Endothelial cell of umbilical vein (primary cell): Measurements from ENCODE around the gene GATD1. TPM values are rescaled to one million over a fixed set of nuclear protein-coding genes. Genes with fewer than 3 reads are reported as not detected.

Experiments used
- BruUV-seq: library from RNA; stranded (reverse); fragments of 400-500 nt; replicated peaks from 2 replicates; lab custom pipeline; 2021; lab: Mats Ljungman, UMichigan
- CTCF ChIA-PET: fragments of 300-600, 350-600 bp; sonication (Branson Sonifier 250); formaldehyde crosslinking; loops from one replicate; lab custom pipeline; 2021; ENCODE audit warnings: antibody characterized with exemption, inconsistent platforms; lab: Charles Lee
- POLR2A ChIA-PET: fragments of 300-600, 350-600 bp; sonication (Branson Sonifier 250); formaldehyde crosslinking; loops from one replicate; lab custom pipeline; 2021; ENCODE audit warnings: antibody characterized with exemption, inconsistent platforms; lab: Charles Lee
- DNase-seq: peaks from one replicate; pipeline ENCODE4 v3.0.0-alpha.2; 2011; ENCODE audit warnings: low read depth, low spot score
- FAIRE-seq: peaks from 2 replicates; lab custom pipeline; 2011; peaks lifted over from hg19 to GRCh38; lab: Jason Lieb, UNC
- H2AFZ ChIP-seq: 2 replicates; pipeline ENCODE4 v1.6.0; 2012; ENCODE audit warnings: low read depth, low read length, control low read depth, inconsistent platforms
- H3K27ac ChIP-seq: 2 replicates; pipeline ENCODE4 v1.5.1; 2011; ENCODE audit warnings: low read depth, mild to moderate bottlenecking, control low read depth, low read length, moderate library complexity; ENCODE audit not compliant: insufficient read depth
- H3K27me3 ChIP-seq, 2 experiments: 2 replicates each; pipeline versions ENCODE4 v1.6.0 to v1.6.1; 2011; ENCODE audit warnings: low read length in 2 of 2, mixed read lengths in 1 of 2; ENCODE audit not compliant: control insufficient read depth in 2 of 2, insufficient read depth in 2 of 2
- H3K36me3 ChIP-seq, 2 experiments: 2 replicates in 1 of 2; 3 replicates in 1 of 2; pipeline ENCODE4 v1.5.1; 2011; ENCODE audit warnings: low read length in 2 of 2, mild to moderate bottlenecking in 1 of 2, moderate library complexity in 1 of 2; ENCODE audit not compliant: control insufficient read depth in 2 of 2, insufficient read depth in 2 of 2; ENCODE audit errors: extremely low read depth in 1 of 2
- H3K4me1 ChIP-seq: 3 replicates; pipeline ENCODE4 v1.5.1; 2011; ENCODE audit warnings: mild to moderate bottlenecking, low read length; ENCODE audit not compliant: control insufficient read depth, insufficient read depth; ENCODE audit errors: extremely low read depth
- H3K4me2 ChIP-seq: 2 replicates; pipeline ENCODE4 v1.6.1; 2011; ENCODE audit warnings: low read length, control low read depth, mixed read lengths; ENCODE audit not compliant: insufficient read depth
- H3K4me3 ChIP-seq, 3 experiments: fragments of 200-600 bp in 1 of 3; sonication (generic), shearing (Covaris generic) in 1 of 3; replicated peaks in 1 of 3; 2 replicates each; pipeline ENCODE4 v1.5.1; 2011 to 2016; ENCODE audit warnings: control low read depth in 3 of 3, low read length in 3 of 3, mild to moderate bottlenecking in 2 of 3, inconsistent platforms in 1 of 3, low read depth in 1 of 3, moderate library complexity in 1 of 3; ENCODE audit not compliant: insufficient read depth in 1 of 3
- H3K79me2 ChIP-seq: 2 replicates; pipeline ENCODE4 v1.6.0; 2012; ENCODE audit warnings: low read length, inconsistent platforms; ENCODE audit not compliant: control insufficient read depth, insufficient read depth
- H3K9ac ChIP-seq: replicated peaks from 2 replicates; pipeline ENCODE3; 2011; ENCODE audit warnings: low read length, control low read depth; ENCODE audit not compliant: insufficient read depth; ENCODE audit errors: extremely low read depth
- H3K9me1 ChIP-seq: replicated peaks from 3 replicates; pipeline ENCODE4 v1.6.0; 2011; ENCODE audit warnings: mild to moderate bottlenecking, low read length; ENCODE audit not compliant: control insufficient read depth, insufficient read depth; ENCODE audit errors: extremely low read depth
- H3K9me3 ChIP-seq: replicated peaks from 2 replicates; pipeline ENCODE4 v1.5.1; 2012; ENCODE audit warnings: low read length, inconsistent platforms; ENCODE audit not compliant: control insufficient read depth, insufficient read depth
- H4K20me1 ChIP-seq: replicated peaks from 2 replicates; pipeline ENCODE3; 2011; ENCODE audit warnings: mild to moderate bottlenecking, low read length; ENCODE audit not compliant: control insufficient read depth, insufficient read depth; ENCODE audit errors: extremely low read depth
- FOS ChIP-seq: IDR thresholded peaks from 2 replicates; pipeline ENCODE4 v1.6.1; 2011; ENCODE audit warnings: mild to moderate bottlenecking, low read length, moderate library complexity, borderline replicate concordance; ENCODE audit not compliant: insufficient read depth
- JUN ChIP-seq: IDR thresholded peaks from 2 replicates; pipeline ENCODE4 v1.6.1; 2011; ENCODE audit warnings: borderline replicate concordance, low read depth; ENCODE audit not compliant: insufficient read length, insufficient read depth
- MAX ChIP-seq: IDR thresholded peaks from 2 replicates; pipeline ENCODE4 v1.6.1; 2011; ENCODE audit not compliant: insufficient read depth, insufficient read length
- POLR2A ChIP-seq: IDR thresholded peaks from 2 replicates; pipeline ENCODE4 v1.6.1; 2012; ENCODE audit warnings: low read depth, mild to moderate bottlenecking, control low read depth, low read length
- POLR2AphosphoS5 ChIP-seq: IDR thresholded peaks from 2 replicates; pipeline ENCODE4 v1.6.1; 2012; ENCODE audit warnings: low read depth, mild to moderate bottlenecking, control low read depth, low read length, moderate library complexity; ENCODE audit not compliant: insufficient read depth
- dilution Hi-C: fragments of 300-500 bp; cut with MboI; formaldehyde crosslinking; loops from one replicate; pipeline ENCODE4 v1.15.0; 2019; ENCODE audit warnings: low sequenced_read_pairs; ENCODE audit not compliant: extremely low pct_ligation_motif_present
- intact Hi-C: fragments of 100-400 bp; cut with micrococcal nuclease; formaldehyde crosslinking; loops from one replicate; pipeline ENCODE4 v1.10.0; 2022
- polyA plus RNA-seq, 4 experiments: library from polyadenylated mRNA; depleted of rRNA in 3 of 4; stranded (reverse) in 3 of 4; unstranded in 1 of 4; fragments of >200 nt; gene quantifications; 2 replicates each; pipeline versions ENCODE4 v1.2.1 to v1.2.3, GENCODE V29; 2011 to 2012; ENCODE audit warnings: missing spikeins in 1 of 4
- total RNA-seq: library from RNA; stranded (reverse); gene quantifications from 2 replicates; pipeline ENCODE4 v1.2.3, GENCODE V29; 2021

GATD1 gene
- total and polyA plus RNA-seq, 2 donors (not counting 3 experiments of a cell fraction or from before 2014, with no cell fraction given) = 70.6 to 83.1 TPM

- Histone ChIP-seq H3K27ac (peak overlapping the region; percentile 1), H3K27me3 (no peaks in the 10 kb centered on the region), H3K9ac (peak overlapping the region; percentile 24), H3K9me1 (no peaks in the 10 kb centered on the region), H4K20me1 (no peaks in the 10 kb centered on the region), H3K4me2 (peak overlapping the region; percentile 78), H3K4me3 (no peak overlapping the region), H3K79me2 (peaks cover 68% of the 10 kb centered on the region), H2AFZ (no peak overlapping the region), H3K36me3 (peaks cover 14 to 35% of the 10 kb centered on the region in 2 experiments), H3K4me1 (peaks cover 23% of the 10 kb centered on the region), H3K9me3 (no peaks in the 10 kb centered on the region)
- intact Hi-C loops = no loop called here
- dilution Hi-C loops = no loop called here
- ChIA-PET CTCF (interaction anchor here (0.8 to 1.2 kb wide), 4 partner anchors 8 to 200 kb away, joined by 4 to 6 read pairs (median 4); no protein-coding TSS in a partner anchor), POLR2A (interaction anchor here (0.7 kb wide), 1 partner anchor 12 kb away, joined by 4 read pairs; no protein-coding TSS in a partner anchor)
- BruUV-seq = no TSS peak
- DNase-seq = peak; percentile 36
- TF ChIP-seq POLR2AphosphoS5 (peak; percentile 30), FOS (peak; percentile 43), POLR2A (no peak)
- peak; percentile 78 for FAIRE-seq
Measured at GRCh38 chr11:774873-775592, 2.3 kb downstream of the GATD1 start.

- dilution Hi-C loops (no loop called here), intact Hi-C loops (no loop called here)
- H4K20me1 ChIP-seq = no peaks in the 10 kb centered on the region
- H3K9ac ChIP-seq = no peak overlapping the region
- H3K9me3 ChIP-seq = no peaks in the 10 kb centered on the region
- H3K4me2 ChIP-seq = no peak overlapping the region
- H3K4me3 ChIP-seq = no peak overlapping the region
- no peaks in the 10 kb centered on the region for H3K9me1 ChIP-seq
- TF ChIP-seq JUN (no peak), POLR2AphosphoS5 (no peak), MAX (no peak)
- ChIA-PET POLR2A (no interaction called here), CTCF (no interaction called here)
- BruUV-seq = no TSS peak
- H3K36me3 ChIP-seq = peaks cover 17 to 37% of the 10 kb centered on the region in 2 experiments
- no peaks in the 10 kb centered on the region for H3K27me3 ChIP-seq
- no peak overlapping the region for H3K27ac ChIP-seq
- DNase-seq (no peak), FAIRE-seq (no peak)
- H3K79me2 ChIP-seq = peaks cover 65% of the 10 kb centered on the region
- no peak overlapping the region for H2AFZ ChIP-seq
- peaks cover 23% of the 10 kb centered on the region for H3K4me1 ChIP-seq
Measured at GRCh38 chr11:773830-774229, 3.5 kb downstream of the GATD1 start.
